SU-DHL-6 (cell line): ENCODE results near the gene PPFIBP2.

Experiments used
- H2AFZ ChIP-seq: fragments of 200-600 bp; sonication (generic); 2 replicates; pipeline ENCODE4 v1.6.1; 2014; ENCODE audit warnings: low read depth, mild to moderate bottlenecking, moderate library complexity, mixed read lengths, antibody characterized with exemption, low read length; ENCODE audit not compliant: severe bottlenecking
- H3F3A ChIP-seq: fragments of 200-600 bp; shearing (Covaris generic); 2 replicates; pipeline ENCODE4 v1.6.0; 2016; ENCODE audit warnings: antibody characterized with exemption, mild to moderate bottlenecking; ENCODE audit not compliant: insufficient read depth
- H3K27ac ChIP-seq: fragments of 200-600 bp; sonication (generic); 2 replicates; pipeline ENCODE4 v1.5.1; 2016; ENCODE audit warnings: low read depth, mild to moderate bottlenecking, low read length, moderate library complexity, mixed read lengths
- H3K27me3 ChIP-seq: fragments of 200-600 bp; sonication (generic), shearing (Covaris generic); 2 replicates; pipeline ENCODE4 v1.6.0; 2014; ENCODE audit warnings: mild to moderate bottlenecking, low read length
- H3K36me3 ChIP-seq: fragments of 200-600 bp; sonication (generic); 2 replicates; pipeline ENCODE4 v1.6.1; 2014; ENCODE audit warnings: mild to moderate bottlenecking, low read length, mixed read lengths
- H3K4me2 ChIP-seq: fragments of 300-600, 200-600 bp; shearing (Covaris generic), sonication (generic); 2 replicates; pipeline ENCODE4 v1.6.0; 2014; ENCODE audit warnings: low read length, low read depth, mild to moderate bottlenecking; ENCODE audit not compliant: poor library complexity, severe bottlenecking
- H3K4me3 ChIP-seq: fragments of 200-600 bp; sonication (generic); 2 replicates; pipeline ENCODE4 v1.5.1; 2014; ENCODE audit warnings: antibody characterized with exemption, low read length, mild to moderate bottlenecking, mixed read lengths; ENCODE audit not compliant: insufficient read depth, poor library complexity, severe bottlenecking
- H3K79me2 ChIP-seq: fragments of 200-600 bp; sonication (generic); 2 replicates; pipeline ENCODE4 v1.6.1; 2014; ENCODE audit warnings: mild to moderate bottlenecking, low read length, moderate library complexity; ENCODE audit not compliant: insufficient read depth
- H3K9ac ChIP-seq: fragments of 200-600 bp; sonication (generic); 2 replicates; pipeline ENCODE4 v1.7.0; 2014; ENCODE audit warnings: mild to moderate bottlenecking, low read length
- H3K9me2 ChIP-seq: fragments of 200-600 bp; sonication (generic); replicated peaks from 2 replicates; pipeline ENCODE4 v1.6.1; 2014; ENCODE audit warnings: low read length; ENCODE audit not compliant: insufficient read depth
- H3K9me3 ChIP-seq: fragments of 200-600 bp; sonication (generic); 2 replicates; pipeline ENCODE4 v1.6.1; 2014; ENCODE audit warnings: low read length, mixed read lengths; ENCODE audit not compliant: insufficient read depth
- H4K20me1 ChIP-seq: fragments of 200-600 bp; sonication (generic); 2 replicates; pipeline ENCODE4 v1.6.1; 2014; ENCODE audit warnings: low read depth, mild to moderate bottlenecking, antibody characterized with exemption, low read length, moderate library complexity, mixed read lengths
- CTCF ChIP-seq: fragments of 200-600 bp; sonication (generic); IDR thresholded peaks from one replicate; pipeline ENCODE4 v1.5.1; 2017; ENCODE audit warnings: antibody characterized with exemption, mild to moderate bottlenecking, low read length, moderate library complexity; ENCODE audit not compliant: insufficient read depth, poor library complexity, severe bottlenecking
- EZH2phosphoT487 ChIP-seq: fragments of 200-600 bp; sonication (generic), shearing (Covaris generic); conservative IDR thresholded peaks from 2 replicates; pipeline ENCODE4 v1.6.1; 2018; ENCODE audit warnings: mild to moderate bottlenecking, antibody characterized with exemption, low read length, moderate library complexity, mixed read lengths

PPFIBP2 gene

GRCh38 chr11:7573558-7574296 is 59.9 kb downstream of the PPFIBP2 start:
- H3K27ac ChIP-seq, result no peak overlapping the region

GRCh38 chr11:7574491-7575130 is 60.8 kb downstream of the PPFIBP2 start:
- Histone ChIP-seq H3K4me3 (no peak overlapping the region), H2AFZ (no peak overlapping the region), H4K20me1 (no peaks in the 10 kb centered on the region), H3K36me3 (no peaks in the 10 kb centered on the region), H3K9me3 (no peaks in the 10 kb centered on the region), H3F3A (no peaks in the 10 kb centered on the region), H3K9ac (no peak overlapping the region), H3K27ac (no peak overlapping the region), H3K27me3 (no peaks in the 10 kb centered on the region), H3K79me2 (no peaks in the 10 kb centered on the region), H3K9me2 (no peaks in the 10 kb centered on the region), H3K4me2 (no peak overlapping the region)
- TF ChIP-seq CTCF, result no peak
- no peak for TF ChIP-seq EZH2phosphoT487

More at GRCh38 chr11:7573558-7574296, 59.9 kb downstream of the PPFIBP2 start:
- no peaks in the 10 kb centered on the region for H3K9me3 ChIP-seq
- H3K9me2 ChIP-seq, result no peaks in the 10 kb centered on the region
- H2AFZ ChIP-seq, result no peak overlapping the region
- H3K27me3 ChIP-seq, result no peaks in the 10 kb centered on the region
- TF ChIP-seq EZH2phosphoT487, result no peak
- no peak for TF ChIP-seq CTCF
- H3K4me2 ChIP-seq, result no peak overlapping the region
- no peaks in the 10 kb centered on the region for H3K79me2 ChIP-seq
- H3K9ac ChIP-seq, result no peak overlapping the region
- H3K4me3 ChIP-seq, result no peak overlapping the region
- H4K20me1 ChIP-seq, result no peaks in the 10 kb centered on the region
- no peaks in the 10 kb centered on the region for H3K36me3 ChIP-seq
- no peaks in the 10 kb centered on the region for H3F3A ChIP-seq

- Histone ChIP-seq H2AFZ (no peak overlapping the region), H3K9me2 (no peaks in the 10 kb centered on the region)
Observed at GRCh38 chr11:7575841-7576725, 62.3 kb downstream of the PPFIBP2 start.

More at GRCh38 chr11:7575841-7576725, 62.3 kb downstream of the PPFIBP2 start:
- H3K4me2 ChIP-seq, result no peak overlapping the region
- H3K4me3 ChIP-seq, result no peak overlapping the region
- no peaks in the 10 kb centered on the region for H4K20me1 ChIP-seq
- H3K36me3 ChIP-seq, result no peaks in the 10 kb centered on the region
- no peak overlapping the region for H3K9ac ChIP-seq
- H3K27me3 ChIP-seq, result no peaks in the 10 kb centered on the region
- H3K27ac ChIP-seq, result no peak overlapping the region
- no peak for TF ChIP-seq EZH2phosphoT487
- H3K79me2 ChIP-seq, result no peaks in the 10 kb centered on the region
- no peaks in the 10 kb centered on the region for H3K9me3 ChIP-seq
- no peaks in the 10 kb centered on the region for H3F3A ChIP-seq
